HG03095 (cell line): ENCODE measurements around the gene CCR5.
A peak's percentile ranks its signal among the peaks of the same experiment; 100 is the strongest.

Experiments used
- ATAC-seq: cut with Tn5 transposase; IDR thresholded peaks from one replicate; pipeline ENCODE4 v1.9.1; 2021; ENCODE audit warnings: moderate library complexity; ENCODE audit not compliant: unreplicated experiment

The CCR5 gene

DNA sequence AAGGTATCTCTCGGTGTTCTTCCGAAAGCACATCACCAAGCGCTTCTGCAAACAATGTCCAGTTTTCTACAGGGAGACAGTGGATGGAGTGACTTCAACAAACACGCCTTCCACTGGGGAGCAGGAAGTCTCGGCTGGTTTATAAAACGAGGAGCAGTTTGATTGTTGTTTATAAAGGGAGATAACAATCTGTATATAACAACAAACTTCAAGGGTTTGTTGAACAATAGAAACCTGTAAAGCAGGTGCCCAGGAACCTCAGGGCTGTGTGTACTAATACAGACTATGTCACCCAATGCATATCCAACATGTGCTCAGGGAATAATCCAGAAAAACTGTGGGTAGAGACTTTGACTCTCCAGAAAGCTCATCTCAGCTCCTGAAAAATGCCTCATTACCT lies 12.3 kb upstream of the CCR5 start:
- ATAC-seq, result no peak

DNA sequence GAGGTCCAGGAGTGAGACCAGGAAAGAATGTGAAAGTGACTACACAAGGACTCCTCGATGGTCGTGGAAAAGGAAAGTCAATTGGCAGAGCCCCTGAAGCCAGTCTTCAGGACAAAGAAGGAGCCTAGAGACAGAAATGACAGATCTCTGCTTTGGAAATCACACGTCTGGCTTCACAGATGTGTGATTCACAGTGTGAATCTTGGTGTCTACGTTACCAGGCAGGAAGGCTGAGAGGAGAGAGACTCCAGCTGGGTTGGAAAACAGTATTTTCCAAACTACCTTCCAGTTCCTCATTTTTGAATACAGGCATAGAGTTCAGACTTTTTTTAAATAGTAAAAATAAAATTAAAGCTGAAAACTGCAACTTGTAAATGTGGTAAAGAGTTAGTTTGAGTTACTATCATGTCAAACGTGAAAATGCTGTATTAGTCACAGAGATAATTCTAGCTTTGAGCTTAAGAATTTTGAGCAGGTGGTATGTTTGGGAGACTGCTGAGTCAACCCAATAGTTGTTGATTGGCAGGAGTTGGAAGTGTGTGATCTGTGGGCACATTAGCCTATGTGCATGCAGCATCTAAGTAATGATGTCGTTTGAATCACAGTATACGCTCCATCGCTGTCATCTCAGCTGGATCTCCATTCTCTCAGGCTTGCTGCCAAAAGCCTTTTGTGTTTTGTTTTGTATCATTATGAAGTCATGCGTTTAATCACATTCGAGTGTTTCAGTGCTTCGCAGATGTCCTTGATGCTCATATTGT lies 10.8 kb upstream of the CCR5 start:
- no peak for ATAC-seq

GRCh38 chr3:46360907-46361306 lies 9.8 kb upstream of the CCR5 start:
- no peak for ATAC-seq

DNA sequence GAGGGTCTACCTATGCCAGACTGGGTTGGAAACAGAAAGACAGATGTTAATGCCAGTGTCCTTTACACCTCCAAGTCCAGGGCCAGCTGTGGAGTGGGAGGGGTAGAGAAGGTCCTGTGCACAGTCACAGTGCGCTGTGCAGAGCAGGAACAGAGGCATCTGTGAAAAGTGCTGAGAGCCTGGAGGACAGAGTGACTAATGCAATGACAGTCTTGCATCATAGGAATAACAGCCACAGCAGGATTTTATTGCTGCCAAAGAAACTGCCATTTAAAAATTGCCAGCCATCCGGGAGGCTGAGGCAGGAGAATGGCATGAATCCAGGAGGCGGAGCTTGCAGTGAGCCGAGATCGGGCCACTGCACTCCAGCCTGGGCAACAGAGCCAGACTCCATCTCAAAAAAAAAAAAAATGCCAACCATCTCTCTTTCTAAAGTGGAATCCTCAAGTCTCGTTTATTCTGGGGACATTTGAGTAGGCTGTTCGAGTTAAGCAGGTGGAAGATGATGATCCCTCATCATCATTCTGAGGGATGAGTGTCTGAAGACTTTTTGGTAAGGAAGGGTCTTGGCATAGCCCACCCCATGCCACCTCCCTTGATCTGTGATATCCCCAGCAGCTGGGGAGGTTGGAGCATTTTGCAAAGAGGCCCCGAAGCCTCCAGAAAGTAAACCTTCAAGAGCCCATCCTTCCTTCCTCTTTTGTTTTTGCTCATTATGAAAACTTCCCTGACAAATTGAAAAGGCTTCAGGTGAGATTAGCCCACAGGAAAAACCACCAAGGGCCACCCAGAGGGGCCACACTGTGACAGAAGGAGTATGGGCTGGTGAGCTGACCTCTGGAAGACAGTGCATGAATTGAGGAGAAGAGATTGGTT lies 9.1 kb upstream of the CCR5 start:
- ATAC-seq, result no peak

DNA sequence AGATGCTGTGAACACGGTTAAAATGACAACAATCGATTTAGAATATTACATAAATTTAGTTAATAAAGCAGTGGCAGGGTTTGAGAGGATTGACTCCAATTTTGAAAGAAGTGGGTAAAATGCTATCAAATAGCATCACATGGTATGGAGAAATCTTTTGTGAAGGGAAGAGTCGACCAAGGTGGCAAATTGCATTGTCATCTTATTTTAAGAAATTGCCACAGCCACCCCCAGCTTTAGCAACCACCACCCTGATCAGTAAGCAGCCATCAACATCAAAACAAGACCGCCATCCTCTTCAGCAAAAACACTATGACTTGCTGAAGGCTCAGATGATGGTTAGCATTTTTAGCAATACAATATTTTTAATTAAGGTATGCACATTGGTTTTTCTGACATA lies 5.7 kb upstream of the CCR5 start:
- no peak for ATAC-seq

DNA sequence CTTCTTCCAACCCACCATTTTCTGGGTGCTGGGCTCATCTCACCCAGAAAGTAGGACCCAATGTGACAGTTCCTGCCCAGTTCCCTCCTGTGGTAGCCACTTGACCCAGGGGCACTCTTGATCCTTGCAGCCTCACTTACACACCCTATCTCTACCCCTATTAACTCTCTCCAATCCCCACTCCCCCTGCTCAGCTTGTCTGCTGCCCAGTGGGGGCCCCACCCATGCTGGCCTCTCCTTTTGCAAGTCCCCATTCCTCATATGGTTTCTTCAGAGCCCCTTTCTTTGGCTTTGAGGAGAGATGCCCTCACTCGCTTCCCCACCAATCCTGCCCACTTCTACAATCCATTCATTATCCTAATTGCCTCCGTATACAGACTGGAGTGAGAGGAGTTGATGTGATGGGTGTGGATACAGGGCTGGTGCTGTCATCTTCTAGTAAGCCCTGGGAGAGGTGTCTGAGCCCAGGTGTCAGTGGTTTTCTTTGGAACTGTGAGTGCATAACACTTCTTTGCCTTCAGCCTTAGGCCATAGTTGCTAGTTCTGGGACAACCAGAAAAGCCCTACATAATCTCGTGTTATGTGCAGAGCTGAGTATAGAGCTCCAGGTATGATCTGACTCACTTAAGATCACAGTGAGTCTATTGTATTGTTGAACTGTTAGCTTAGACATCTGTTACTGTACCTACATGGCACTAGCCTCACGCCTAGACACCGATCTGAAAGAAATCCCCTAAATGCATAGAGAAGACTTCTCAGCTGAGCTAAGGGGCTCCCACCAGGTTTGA lies 4.8 kb upstream of the CCR5 start:
- ATAC-seq, result no peak

DNA sequence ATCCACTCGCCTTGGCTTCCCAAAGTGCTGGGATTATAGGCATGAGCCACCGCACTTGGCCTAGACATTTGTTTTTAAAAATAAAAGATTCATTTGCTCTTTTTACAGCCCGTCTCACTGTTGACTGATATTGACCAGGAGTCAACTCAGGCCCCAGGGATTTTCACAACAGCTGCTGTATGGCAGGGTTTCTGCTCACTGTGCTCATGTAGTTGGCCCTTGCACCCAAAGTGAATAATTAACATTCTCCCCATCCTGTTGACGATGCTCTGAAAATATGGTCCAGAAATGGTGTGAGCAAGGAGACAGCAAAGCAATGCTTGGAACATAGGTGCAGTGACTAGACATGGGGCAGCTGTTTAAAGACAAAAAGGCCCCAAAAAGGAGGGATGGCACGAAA lies 2.9 kb upstream of the CCR5 start:
- ATAC-seq, result no peak

DNA sequence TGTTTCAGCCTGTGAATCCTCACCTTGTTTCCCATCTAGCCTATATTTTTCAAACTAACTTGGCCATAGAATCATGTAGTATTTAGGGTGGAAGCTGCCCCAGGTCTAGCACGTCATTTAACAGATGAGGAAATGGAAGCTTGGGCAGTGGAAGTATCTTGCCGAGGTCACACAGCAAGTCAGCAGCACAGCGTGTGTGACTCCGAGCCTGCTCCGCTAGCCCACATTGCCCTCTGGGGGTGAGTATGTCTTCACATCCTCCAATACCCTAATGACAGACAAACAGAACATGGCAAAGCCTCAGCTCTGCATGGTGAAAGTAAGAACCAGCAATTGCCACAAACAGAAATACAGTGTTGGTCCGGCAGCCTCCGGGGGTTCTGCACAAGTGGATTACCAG lies 2.2 kb upstream of the CCR5 start:
- no peak for ATAC-seq

GRCh38 chr3:46369151-46369550 lies 1.6 kb upstream of the CCR5 start:
- ATAC-seq, result no peak

GRCh38 chr3:46369675-46370132 lies 1.0 kb upstream of the CCR5 start:
- peak; percentile 61 for ATAC-seq

DNA sequence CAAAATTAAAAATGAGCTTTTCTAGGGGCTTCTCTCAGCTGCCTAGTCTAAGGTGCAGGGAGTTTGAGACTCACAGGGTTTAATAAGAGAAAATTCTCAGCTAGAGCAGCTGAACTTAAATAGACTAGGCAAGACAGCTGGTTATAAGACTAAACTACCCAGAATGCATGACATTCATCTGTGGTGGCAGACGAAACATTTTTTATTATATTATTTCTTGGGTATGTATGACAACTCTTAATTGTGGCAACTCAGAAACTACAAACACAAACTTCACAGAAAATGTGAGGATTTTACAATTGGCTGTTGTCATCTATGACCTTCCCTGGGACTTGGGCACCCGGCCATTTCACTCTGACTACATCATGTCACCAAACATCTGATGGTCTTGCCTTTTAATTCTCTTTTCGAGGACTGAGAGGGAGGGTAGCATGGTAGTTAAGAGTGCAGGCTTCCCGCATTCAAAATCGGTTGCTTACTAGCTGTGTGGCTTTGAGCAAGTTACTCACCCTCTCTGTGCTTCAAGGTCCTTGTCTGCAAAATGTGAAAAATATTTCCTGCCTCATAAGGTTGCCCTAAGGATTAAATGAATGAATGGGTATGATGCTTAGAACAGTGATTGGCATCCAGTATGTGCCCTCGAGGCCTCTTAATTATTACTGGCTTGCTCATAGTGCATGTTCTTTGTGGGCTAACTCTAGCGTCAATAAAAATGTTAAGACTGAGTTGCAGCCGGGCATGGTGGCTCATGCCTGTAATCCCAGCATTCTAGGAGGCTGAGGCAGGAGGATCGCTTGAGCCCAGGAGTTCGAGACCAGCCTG lies 984 bp downstream of the CCR5 start:
- ATAC-seq, result no peak

DNA sequence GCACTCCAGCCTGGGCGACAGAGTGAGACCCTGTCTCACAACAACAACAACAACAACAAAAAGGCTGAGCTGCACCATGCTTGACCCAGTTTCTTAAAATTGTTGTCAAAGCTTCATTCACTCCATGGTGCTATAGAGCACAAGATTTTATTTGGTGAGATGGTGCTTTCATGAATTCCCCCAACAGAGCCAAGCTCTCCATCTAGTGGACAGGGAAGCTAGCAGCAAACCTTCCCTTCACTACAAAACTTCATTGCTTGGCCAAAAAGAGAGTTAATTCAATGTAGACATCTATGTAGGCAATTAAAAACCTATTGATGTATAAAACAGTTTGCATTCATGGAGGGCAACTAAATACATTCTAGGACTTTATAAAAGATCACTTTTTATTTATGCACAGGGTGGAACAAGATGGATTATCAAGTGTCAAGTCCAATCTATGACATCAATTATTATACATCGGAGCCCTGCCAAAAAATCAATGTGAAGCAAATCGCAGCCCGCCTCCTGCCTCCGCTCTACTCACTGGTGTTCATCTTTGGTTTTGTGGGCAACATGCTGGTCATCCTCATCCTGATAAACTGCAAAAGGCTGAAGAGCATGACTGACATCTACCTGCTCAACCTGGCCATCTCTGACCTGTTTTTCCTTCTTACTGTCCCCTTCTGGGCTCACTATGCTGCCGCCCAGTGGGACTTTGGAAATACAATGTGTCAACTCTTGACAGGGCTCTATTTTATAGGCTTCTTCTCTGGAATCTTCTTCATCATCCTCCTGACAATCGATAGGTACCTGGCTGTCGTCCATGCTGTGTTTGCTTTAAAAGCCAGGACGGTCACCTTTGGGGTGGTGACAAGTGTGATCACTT lies 2.0 kb downstream of the CCR5 start:
- ATAC-seq, result no peak

- ATAC-seq, result no peak
Measured at GRCh38 chr3:46374755-46375154, 4.0 kb downstream of the CCR5 start.

- no peak for ATAC-seq
Measured at GRCh38 chr3:46375218-46375617, 4.5 kb downstream of the CCR5 start.

GRCh38 chr3:46375814-46376213 lies 5.1 kb downstream of the CCR5 start:
- no peak for ATAC-seq

GRCh38 chr3:46378426-46378942 lies 7.7 kb downstream of the CCR5 start:
- ATAC-seq, result no peak

- no peak for ATAC-seq
Measured at GRCh38 chr3:46380471-46381221, 9.9 kb downstream of the CCR5 start.

DNA sequence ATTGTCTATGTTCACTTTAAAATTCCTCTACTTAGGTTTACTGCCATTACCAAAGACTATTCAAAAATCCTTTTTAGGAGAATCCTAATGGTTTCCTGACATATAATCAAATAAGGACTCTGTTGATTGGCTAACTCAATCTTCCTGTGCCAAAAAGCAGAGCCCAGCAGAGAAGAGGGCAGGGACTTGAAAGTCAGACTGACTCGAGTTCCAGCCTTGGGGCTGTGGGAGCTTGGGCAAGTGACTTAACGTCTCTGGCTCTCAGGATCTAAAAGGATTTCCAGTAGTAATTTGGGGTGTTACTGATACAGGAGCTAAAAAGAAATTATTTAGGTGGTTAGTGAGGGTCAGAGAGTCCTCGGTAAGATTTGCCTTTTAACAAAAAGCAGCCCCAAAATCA lies 10.9 kb downstream of the CCR5 start:
- ATAC-seq, result no peak
